Measurements from ENCODE around the gene NATD1. TPM values are rescaled to one million over a fixed set of nuclear protein-coding genes. Genes with fewer than 3 reads are reported as not detected.

The NATD1 gene
- polyA plus RNA-seq, 1 of the 3 experiments (the other 2 are of a cell fraction), result 3.9 TPM

GRCh38 chr17:21279582-21279981 is 26.4 kb upstream of the NATD1 start:
- POLR2A ChIA-PET, result no interaction called here
- Histone ChIP-seq H4K20me1 (ENCODE audit: insufficient read depth) (no peaks in the 10 kb centered on the region), H3K27me3 (ENCODE audit: insufficient read depth) (no peaks in the 10 kb centered on the region), H3K9ac (no peak overlapping the region), H3K27ac (ENCODE audit: low read depth in 2 of 2, low read length in 1 of 2) (no peak overlapping the region), H3K79me2 (ENCODE audit: insufficient read depth) (no peaks in the 10 kb centered on the region), H3K9me3 (no peaks in the 10 kb centered on the region), H3K4me1 (ENCODE audit: control insufficient read depth in 1 of 2, insufficient read depth in 2 of 2, low read depth in 1 of 2, low read length in 1 of 2) (peaks cover 17 to 23% of the 10 kb centered on the region in 2 experiments; a peak in 2 of 4 replicates), H2AFZ (ENCODE audit: low read depth) (no peak overlapping the region), H3K36me3 (replicated peaks in 1 of 2; ENCODE audit: control insufficient read depth in 1 of 2, insufficient read depth in 2 of 2, low read length in 1 of 2) (no peaks in the 10 kb centered on the region), H3K9me2 (no peaks in the 10 kb centered on the region), H3F3A (replicated peaks; ENCODE audit: insufficient read depth) (peaks cover 23% of the 10 kb centered on the region), H3K4me3 (ENCODE audit: low read depth in 2 of 2, low read length in 1 of 2) (no peak overlapping the region), H3K4me2 (no peak overlapping the region)
- TF ChIP-seq SMC3 (IDR thresholded peaks at IDR 0.05; ENCODE audit: low read depth, low read length) (no peak), RAD21 (IDR thresholded peaks at IDR 0.05; ENCODE audit: low read length) (no peak), EZH2phosphoT487 (IDR thresholded peaks at IDR 0.05; ENCODE audit: borderline replicate concordance, low read depth) (no peak), SIN3A (IDR thresholded peaks at IDR 0.05; ENCODE audit: borderline replicate concordance, low read depth, low read length) (no peak)
- no peak for DNase-seq
- 46% methylated on average over 6 of the region's 6 CpGs for WGBS (ENCODE audit: low lambda C conversion rate)
- CTCF ChIA-PET, result interaction anchor here (0.7 to 9.0 kb wide), 34 partner anchors 8 to 249 kb away, joined by 3 to 91 read pairs (median 5); partner anchors contain the start of genes DHRS7B and NATD1

- H3K4me1 ChIP-seq (ENCODE audit: control insufficient read depth in 1 of 2, insufficient read depth in 2 of 2, low read depth in 1 of 2, low read length in 1 of 2), result peaks cover 17 to 23% of the 10 kb centered on the region in 2 experiments; a peak in 2 of 4 replicates
- no peaks in the 10 kb centered on the region for H3K79me2 ChIP-seq (ENCODE audit: insufficient read depth)
- H3K36me3 ChIP-seq (replicated peaks in 1 of 2; ENCODE audit: control insufficient read depth in 1 of 2, insufficient read depth in 2 of 2, low read length in 1 of 2), result no peaks in the 10 kb centered on the region
- no peak overlapping the region for H3K9ac ChIP-seq
- no peak overlapping the region for H3K4me3 ChIP-seq (ENCODE audit: low read depth in 2 of 2, low read length in 1 of 2)
- no peaks in the 10 kb centered on the region for H3K9me2 ChIP-seq
- H3K27ac ChIP-seq (ENCODE audit: low read depth in 2 of 2, low read length in 1 of 2), result no peak overlapping the region
- ChIA-PET POLR2A (no interaction called here), CTCF (interaction anchor here (0.7 to 9.0 kb wide), 32 partner anchors 8 to 250 kb away, joined by 3 to 91 read pairs (median 4); partner anchors contain the start of genes DHRS7B and NATD1)
- no peak overlapping the region for H2AFZ ChIP-seq (ENCODE audit: low read depth)
- 68% methylated on average over 6 of the region's 6 CpGs for WGBS (ENCODE audit: low lambda C conversion rate)
- no peak for DNase-seq
- no peak overlapping the region for H3K4me2 ChIP-seq
- no peaks in the 10 kb centered on the region for H3K27me3 ChIP-seq (ENCODE audit: insufficient read depth)
- H4K20me1 ChIP-seq (ENCODE audit: insufficient read depth), result no peaks in the 10 kb centered on the region
- H3F3A ChIP-seq (replicated peaks; ENCODE audit: insufficient read depth), result peaks cover 23% of the 10 kb centered on the region
- no peaks in the 10 kb centered on the region for H3K9me3 ChIP-seq
- TF ChIP-seq RXRA (IDR thresholded peaks at IDR 0.05; ENCODE audit: borderline replicate concordance, low read depth), result no peak
- TF ChIP-seq USF1 (IDR thresholded peaks at IDR 0.05; ENCODE audit: borderline replicate concordance, low read depth), result no peak
- TF ChIP-seq USF2 (IDR thresholded peaks at IDR 0.05; ENCODE audit: borderline replicate concordance, low read depth, low read length), result no peak
- TF ChIP-seq EZH2phosphoT487 (IDR thresholded peaks at IDR 0.05; ENCODE audit: borderline replicate concordance, low read depth), result no peak
- TF ChIP-seq PBX3 (IDR thresholded peaks at IDR 0.05), result no peak
- no peak for TF ChIP-seq GABPA (IDR thresholded peaks at IDR 0.05; ENCODE audit: low read depth)
- TF ChIP-seq MAX (IDR thresholded peaks at IDR 0.05; ENCODE audit: low read depth), result no peak
- TF ChIP-seq MEF2A (IDR thresholded peaks at IDR 0.05; ENCODE audit: borderline replicate concordance, low read depth), result no peak
- TF ChIP-seq SIN3A (IDR thresholded peaks at IDR 0.05; ENCODE audit: borderline replicate concordance, low read depth, low read length), result no peak
- no peak for TF ChIP-seq FOSL2 (IDR thresholded peaks at IDR 0.05; ENCODE audit: borderline replicate concordance, low read depth)
- TF ChIP-seq REST (IDR thresholded peaks at IDR 0.05; ENCODE audit: low read depth, low read length), result no peak
- TF ChIP-seq MXI1 (IDR thresholded peaks at IDR 0.05; ENCODE audit: low read depth, low read length), result no peak
- TF ChIP-seq SMC3 (IDR thresholded peaks at IDR 0.05; ENCODE audit: low read depth, low read length), result no peak
- TF ChIP-seq NFIC (IDR thresholded peaks at IDR 0.05; ENCODE audit: borderline replicate concordance), result no peak
- no peak for TF ChIP-seq ZBTB33 (IDR thresholded peaks at IDR 0.05; ENCODE audit: borderline replicate concordance, low read depth)
- no peak for TF ChIP-seq YY1 (IDR thresholded peaks at IDR 0.05; ENCODE audit: low read depth)
- TF ChIP-seq TAF1 (IDR thresholded peaks at IDR 0.05; ENCODE audit: borderline replicate concordance, low read depth, low read length), result no peak
Observed at GRCh38 chr17:21279198-21279535, 26.0 kb upstream of the NATD1 start.

All from SK-N-SH (cell line).